Sigmoid colon (tissue), 7 donors: ENCODE data around the gene GNB3. TPM values are rescaled to one million over a fixed set of nuclear protein-coding genes. Genes with fewer than 3 reads are reported as not detected.

Experiments
- DNase-seq: peaks from one replicate; pipeline ENCODE4 v3.0.0-alpha.2; 2019
- H3K27ac ChIP-seq, 4 donors: fragments of 200-600 bp; sonication (generic); one replicate each; pipeline ENCODE4 v1.5.1; 2016 to 2019; ENCODE audit warnings: mild to moderate bottlenecking in 1 of 4
- H3K27me3 ChIP-seq, 3 donors: fragments of 200-600 bp; sonication (generic); one replicate each; pipeline ENCODE4 v1.5.1; 2019; ENCODE audit warnings: mild to moderate bottlenecking in 1 of 3
- H3K36me3 ChIP-seq, 4 donors: fragments of 200-600 bp; sonication (generic); one replicate each; pipeline ENCODE4 v1.5.1; 2016 to 2019
- H3K4me1 ChIP-seq, 4 donors: fragments of 200-600 bp; sonication (generic); one replicate each; pipeline ENCODE4 v1.5.1; 2017 to 2019
- H3K4me3 ChIP-seq, 4 donors: fragments of 200-600 bp; sonication (generic); one replicate each; pipeline ENCODE4 v1.5.1; 2017 to 2019; ENCODE audit warnings: mild to moderate bottlenecking in 2 of 4, moderate library complexity in 1 of 4
- H3K9me3 ChIP-seq, 4 donors: fragments of 200-600 bp in 3 of 4; sonication (generic) in 3 of 4; one replicate each; pipeline versions ENCODE4 v1.5.1 to v1.6.1; 2013 to 2019
- EP300 ChIP-seq, 4 donors: sonication (generic); formaldehyde crosslinking; IDR thresholded peaks; one replicate each; pipeline ENCODE4 v1.6.1; 2017; ENCODE audit warnings: antibody characterized with exemption in 4 of 4
- POLR2A ChIP-seq, 2 donors: fragments of 450-650 bp; IDR thresholded peaks; one replicate each; pipeline ENCODE4 v1.6.1; 2016; ENCODE audit warnings: antibody characterized with exemption in 2 of 2, mild to moderate bottlenecking in 2 of 2, moderate library complexity in 2 of 2
- POLR2AphosphoS5 ChIP-seq, 4 donors: sonication (generic); formaldehyde crosslinking; IDR thresholded peaks; one replicate each; pipeline ENCODE4 v1.6.1; 2017; ENCODE audit warnings: antibody characterized with exemption in 4 of 4
- WGBS, 2 donors: extraction: QIAGEN DNeasy Blood & Tissue Kit; methylation state at CpG; one replicate each; pipeline ENCODE4 v1.1.7; 2013; 5-methylcytosine and 5-hydroxymethylcytosine counted together
- intact Hi-C: fragments of 100-400 bp; cut with DNase I; formaldehyde crosslinking; loops from one replicate; pipeline ENCODE4 v1.15.1; 2023
- polyA plus RNA-seq, 3 donors: library from polyadenylated mRNA; stranded (reverse); fragments of 200-250 nt; gene quantifications; one replicate each; pipeline ENCODE4 v1.2.3, GENCODE V29; 2013
- total RNA-seq, 4 donors: library from RNA; depleted of rRNA; stranded (reverse); fragments of >200 nt; gene quantifications; one replicate each; pipeline ENCODE4 v1.1.0, GENCODE V29; 2016
- TF ChIP-seq, protein P1 (sequence below), 4 experiments: fragments of 450-650 bp in 3 of 4; fragments of 200-600 bp in 1 of 4; IDR thresholded peaks; one replicate each; pipeline ENCODE4 v1.5.1; 2016 to 2019; ENCODE audit warnings: antibody characterized with exemption in 4 of 4, mild to moderate bottlenecking in 3 of 4, moderate library complexity in 2 of 4
- donor health status: healthy with polysubstance abuse.
- donor health status: Bipolar disorder and iron deficiency.
- donor health status: healthy.

GNB3 gene
- total and polyA plus RNA-seq, 7 donors = 0.36 to 8.9 (median 1.2) TPM

DNA sequence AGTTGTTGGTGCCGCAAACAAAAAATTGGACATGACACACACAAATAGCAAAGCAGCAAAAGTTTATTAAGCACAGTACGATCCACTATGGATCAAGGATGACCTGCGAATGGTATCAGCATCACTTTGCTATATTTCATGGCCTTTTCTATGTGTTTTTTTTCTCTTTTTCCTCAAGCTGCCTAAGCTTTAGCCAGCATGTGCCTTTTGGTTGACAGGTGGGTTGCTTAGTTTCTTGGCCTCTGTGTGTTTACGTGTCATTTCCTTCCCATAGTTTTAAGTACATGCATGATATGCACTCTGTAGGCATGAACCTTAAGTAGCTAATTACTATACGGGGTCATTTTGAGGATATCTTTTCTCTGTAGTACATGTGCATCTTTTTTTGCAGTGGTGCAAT, 41.6 kb upstream of the GNB3 start:
- Histone ChIP-seq H3K9me3 (no peaks in the 10 kb centered on the region), H3K4me1 (no peaks in the 10 kb centered on the region), H3K27me3 (no peaks in the 10 kb centered on the region), H3K36me3 (no peaks in the 10 kb centered on the region), H3K4me3 (no peak overlapping the region), H3K27ac (no peak overlapping the region)
- WGBS, 2 donors = 88% methylated on average over 5 of the region's 5 CpGs
- DNase-seq = no peak
- intact Hi-C loops = no loop called here
- TF ChIP-seq, protein P1, sequence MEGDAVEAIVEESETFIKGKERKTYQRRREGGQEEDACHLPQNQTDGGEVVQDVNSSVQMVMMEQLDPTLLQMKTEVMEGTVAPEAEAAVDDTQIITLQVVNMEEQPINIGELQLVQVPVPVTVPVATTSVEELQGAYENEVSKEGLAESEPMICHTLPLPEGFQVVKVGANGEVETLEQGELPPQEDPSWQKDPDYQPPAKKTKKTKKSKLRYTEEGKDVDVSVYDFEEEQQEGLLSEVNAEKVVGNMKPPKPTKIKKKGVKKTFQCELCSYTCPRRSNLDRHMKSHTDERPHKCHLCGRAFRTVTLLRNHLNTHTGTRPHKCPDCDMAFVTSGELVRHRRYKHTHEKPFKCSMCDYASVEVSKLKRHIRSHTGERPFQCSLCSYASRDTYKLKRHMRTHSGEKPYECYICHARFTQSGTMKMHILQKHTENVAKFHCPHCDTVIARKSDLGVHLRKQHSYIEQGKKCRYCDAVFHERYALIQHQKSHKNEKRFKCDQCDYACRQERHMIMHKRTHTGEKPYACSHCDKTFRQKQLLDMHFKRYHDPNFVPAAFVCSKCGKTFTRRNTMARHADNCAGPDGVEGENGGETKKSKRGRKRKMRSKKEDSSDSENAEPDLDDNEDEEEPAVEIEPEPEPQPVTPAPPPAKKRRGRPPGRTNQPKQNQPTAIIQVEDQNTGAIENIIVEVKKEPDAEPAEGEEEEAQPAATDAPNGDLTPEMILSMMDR (IDR thresholded peaks at IDR 0.05) = no peak
- TF ChIP-seq POLR2AphosphoS5 (IDR thresholded peaks at IDR 0.05) (no peak), EP300 (IDR thresholded peaks at IDR 0.05) (no peak), POLR2A (IDR thresholded peaks at IDR 0.05) (no peak)

- H3K4me1 ChIP-seq = no peaks in the 10 kb centered on the region
- no peaks in the 10 kb centered on the region for H3K27me3 ChIP-seq
- H3K36me3 ChIP-seq = no peaks in the 10 kb centered on the region
- H3K9me3 ChIP-seq = no peaks in the 10 kb centered on the region
- TF ChIP-seq, protein P1 (IDR thresholded peaks at IDR 0.05) = no peak
- no peak overlapping the region for H3K27ac ChIP-seq
- no peak for DNase-seq
- WGBS, 2 donors = 9 to 66% methylated on average over 1 of the region's 1 CpG
- no peak overlapping the region for H3K4me3 ChIP-seq
- intact Hi-C loops = no loop called here
These were observed 33.6 kb upstream of the GNB3 start for GRCh38 chr12:6807170-6807569.

GRCh38 chr12:6809056-6809455, 31.7 kb upstream of the GNB3 start:
- H3K36me3 ChIP-seq = no peaks in the 10 kb centered on the region
- WGBS, 2 donors = 85 to 87% methylated on average over 10 of the region's 10 CpGs
- TF ChIP-seq POLR2AphosphoS5 (IDR thresholded peaks at IDR 0.05) = no peak
- no peak for TF ChIP-seq POLR2A (IDR thresholded peaks at IDR 0.05)
- TF ChIP-seq, protein P1 (IDR thresholded peaks at IDR 0.05) = no peak
- TF ChIP-seq EP300 (IDR thresholded peaks at IDR 0.05) = no peak
- H3K9me3 ChIP-seq = no peaks in the 10 kb centered on the region
- H3K27me3 ChIP-seq = no peaks in the 10 kb centered on the region
- no peak overlapping the region for H3K27ac ChIP-seq
- intact Hi-C loops = no loop called here
- H3K4me3 ChIP-seq = no peak overlapping the region
- DNase-seq = no peak
- no peaks in the 10 kb centered on the region for H3K4me1 ChIP-seq

- no peaks in the 10 kb centered on the region for H3K36me3 ChIP-seq
- WGBS, 2 donors = 68 to 77% methylated on average over 1 of the region's 1 CpG
- intact Hi-C loops = no loop called here
These were observed 30.0 kb upstream of the GNB3 start for GRCh38 chr12:6810758-6811157.

GRCh38 chr12:6813363-6813762, 27.4 kb upstream of the GNB3 start:
- no peak for TF ChIP-seq POLR2A (IDR thresholded peaks at IDR 0.05)
- no peak for TF ChIP-seq POLR2AphosphoS5 (IDR thresholded peaks at IDR 0.05)
- TF ChIP-seq, protein P1 (IDR thresholded peaks at IDR 0.05) = no peak
- no peak for TF ChIP-seq EP300 (IDR thresholded peaks at IDR 0.05)
- WGBS, 2 donors = 23 to 56% methylated on average over 4 of the region's 4 CpGs

More at GRCh38 chr12:6810758-6811157, 30.0 kb upstream of the GNB3 start:
- no peaks in the 10 kb centered on the region for H3K4me1 ChIP-seq
- no peaks in the 10 kb centered on the region for H3K9me3 ChIP-seq
- no peak overlapping the region for H3K4me3 ChIP-seq
- no peak overlapping the region for H3K27ac ChIP-seq
- DNase-seq = no peak
- TF ChIP-seq EP300 (IDR thresholded peaks at IDR 0.05) = no peak
- TF ChIP-seq POLR2AphosphoS5 (IDR thresholded peaks at IDR 0.05) = no peak
- TF ChIP-seq, protein P1 (IDR thresholded peaks at IDR 0.05) = no peak
- TF ChIP-seq POLR2A (IDR thresholded peaks at IDR 0.05) = no peak
- no peaks in the 10 kb centered on the region for H3K27me3 ChIP-seq

More at GRCh38 chr12:6813363-6813762, 27.4 kb upstream of the GNB3 start:
- Histone ChIP-seq H3K36me3 (no peaks in the 10 kb centered on the region), H3K9me3 (no peaks in the 10 kb centered on the region), H3K27ac (no peak overlapping the region), H3K27me3 (no peaks in the 10 kb centered on the region), H3K4me3 (no peak overlapping the region), H3K4me1 (no peaks in the 10 kb centered on the region)
- no peak for DNase-seq
- intact Hi-C loops = no loop called here
